ENCODE measurements around the gene UMODL1.

UMODL1 gene

GRCh38 chr21:42039470-42039901 is 31.6 kb upstream of the UMODL1 start:
- no peak for DNase-seq

GRCh38 chr21:42039911-42040351 is 31.2 kb upstream of the UMODL1 start:
- no peak for DNase-seq

GRCh38 chr21:42040411-42041180 is 30.5 kb upstream of the UMODL1 start:
- DNase-seq = no peak

- no peak for DNase-seq
Measured at GRCh38 chr21:42041246-42041645, 29.9 kb upstream of the UMODL1 start.

- DNase-seq = no peak
Measured at GRCh38 chr21:42041711-42042110, 29.4 kb upstream of the UMODL1 start.

- DNase-seq = no peak
Measured at GRCh38 chr21:42042651-42043050, 28.5 kb upstream of the UMODL1 start.

- DNase-seq = no peak
Measured at GRCh38 chr21:42043201-42043895, 27.8 kb upstream of the UMODL1 start.

GRCh38 chr21:42043961-42044360 is 27.2 kb upstream of the UMODL1 start:
- DNase-seq = no peak

- no peak for DNase-seq
Measured at GRCh38 chr21:42044871-42045495, 26.1 kb upstream of the UMODL1 start.

- DNase-seq = no peak
Measured at GRCh38 chr21:42047821-42048613, 23.1 kb upstream of the UMODL1 start.

- DNase-seq = no peak
Measured at GRCh38 chr21:42048870-42049577, 22.1 kb upstream of the UMODL1 start.

- DNase-seq = no peak
Measured at GRCh38 chr21:42049578-42050430, 21.3 kb upstream of the UMODL1 start.

GRCh38 chr21:42051788-42052187 is 19.3 kb upstream of the UMODL1 start:
- DNase-seq = no peak

- no peak for DNase-seq
Measured at GRCh38 chr21:42055425-42055824, 15.7 kb upstream of the UMODL1 start.

GRCh38 chr21:42056468-42056867 is 14.6 kb upstream of the UMODL1 start:
- no peak for DNase-seq

GRCh38 chr21:42056996-42057689 is 14.0 kb upstream of the UMODL1 start:
- no peak for DNase-seq

- DNase-seq = no peak
Measured at GRCh38 chr21:42057851-42058437, 13.2 kb upstream of the UMODL1 start.

GRCh38 chr21:42058631-42059111 is 12.4 kb upstream of the UMODL1 start:
- no peak for DNase-seq

- DNase-seq = no peak
Measured at GRCh38 chr21:42059141-42059540, 12.0 kb upstream of the UMODL1 start.

GRCh38 chr21:42059721-42060120 is 11.4 kb upstream of the UMODL1 start:
- DNase-seq = no peak

Data from SIG-M5 (cell line).